NCI-H526 treated with DMSO at 0.1 percent for 48 hours (cell line): ENCODE measurements around the gene HERC3.

Experiments
- DNase-seq: peaks from one replicate; lab custom pipeline; 2025; lab: John Stamatoyannopoulos, UW

Gene HERC3

GRCh38 chr4:88660446-88661294, 68.4 kb downstream of the HERC3 start:
- no peak for DNase-seq

GRCh38 chr4:88661739-88662138, 69.5 kb downstream of the HERC3 start:
- no peak for DNase-seq

- DNase-seq = peak; percentile 2
Measured at GRCh38 chr4:88672987-88673386, 80.7 kb downstream of the HERC3 start.

- no peak for DNase-seq
Measured at GRCh38 chr4:88673886-88674285, 81.6 kb downstream of the HERC3 start.

- no peak for DNase-seq
Measured at GRCh38 chr4:88674565-88674964, 82.3 kb downstream of the HERC3 start.

GRCh38 chr4:88674979-88675378, 82.7 kb downstream of the HERC3 start:
- DNase-seq = no peak

GRCh38 chr4:88675543-88675942, 83.3 kb downstream of the HERC3 start:
- no peak for DNase-seq

GRCh38 chr4:88681209-88681608, 88.9 kb downstream of the HERC3 start:
- no peak for DNase-seq

GRCh38 chr4:88690355-88690754, 98.1 kb downstream of the HERC3 start:
- no peak for DNase-seq

- DNase-seq = peak; percentile 44
Measured at GRCh38 chr4:88693792-88694191, 101.5 kb downstream of the HERC3 start.

- no peak for DNase-seq
Measured at GRCh38 chr4:88696630-88697029, 104.3 kb downstream of the HERC3 start.

- DNase-seq = no peak
Measured at GRCh38 chr4:88697141-88697540, 104.9 kb downstream of the HERC3 start.

- DNase-seq = no peak
Measured at GRCh38 chr4:88697588-88698329, 105.5 kb downstream of the HERC3 start, which contains the start of gene NAP1L5. Gene NAP1L5, minus strand, starts transcription at chr4:88697829. Its CDS starts 75 bp downstream, at chr4:88697754.

- DNase-seq = no peak
Measured at GRCh38 chr4:88698519-88698918, 106.2 kb downstream of the HERC3 start.

- DNase-seq = no peak
Measured at GRCh38 chr4:88702782-88703181, 110.5 kb downstream of the HERC3 start.

GRCh38 chr4:88705223-88705622, 112.9 kb downstream of the HERC3 start:
- DNase-seq = peak; percentile 89

- DNase-seq = no peak
Measured at GRCh38 chr4:88705805-88706492, 113.7 kb downstream of the HERC3 start.

GRCh38 chr4:88706574-88706973, 114.3 kb downstream of the HERC3 start:
- DNase-seq = peak; percentile 79

- no peak for DNase-seq
Measured at GRCh38 chr4:88709989-88710388, 117.7 kb downstream of the HERC3 start.

- no peak for DNase-seq
Measured at GRCh38 chr4:88713782-88714181, 121.5 kb downstream of the HERC3 start.

- no peak for DNase-seq
Measured at GRCh38 chr4:88718098-88718497, 125.8 kb downstream of the HERC3 start.

- no peak for DNase-seq
Measured at GRCh38 chr4:88719381-88719780, 127.1 kb downstream of the HERC3 start.
